Panc1 (cell line): ENCODE measurements around the gene ZIM2. TPM values are rescaled to one million over a fixed set of nuclear protein-coding genes. Genes with fewer than 3 reads are reported as not detected.

Source experiments
- ATAC-seq: fragments of 200-7000 bp; cut with Tn5 transposase; 2 replicates; pipeline ENCODE4 v1.9.1; 2020; ENCODE audit warnings: mild to moderate bottlenecking, moderate library complexity
- BruUV-seq: library from RNA; stranded (reverse); fragments of 400-500 nt; replicated peaks from 2 replicates; lab custom pipeline; 2021; lab: Mats Ljungman, UMichigan
- CTCF ChIA-PET: fragments of 300-600 bp; sonication (Branson Sonifier 250); formaldehyde crosslinking; loops from one replicate; lab custom pipeline; 2022; ENCODE audit warnings: antibody characterized with exemption; lab: Charles Lee
- POLR2A ChIA-PET: fragments of 300-600 bp; sonication (Branson Sonifier 250); formaldehyde crosslinking; loops from one replicate; lab custom pipeline; 2022; ENCODE audit warnings: antibody characterized with exemption; lab: Charles Lee
- DNase-seq: peaks from one replicate; pipeline ENCODE4 v3.0.0-alpha.2; 2010; ENCODE audit warnings: low read depth, low spot score
- H3K27ac ChIP-seq: 2 replicates; pipeline ENCODE4 v1.5.1; 2011; ENCODE audit warnings: mild to moderate bottlenecking, low read length, inconsistent platforms
- H3K27me3 ChIP-seq: fragments of 200-500 bp; sonication (Bioruptor generic); 2 replicates; pipeline ENCODE4 v1.6.0; 2014; ENCODE audit warnings: low read length, inconsistent platforms; ENCODE audit not compliant: control insufficient read depth, insufficient read depth
- H3K36me3 ChIP-seq: fragments of 200-500 bp; sonication (Bioruptor generic); 2 replicates; pipeline ENCODE4 v1.5.1; 2014; ENCODE audit warnings: inconsistent platforms, mild to moderate bottlenecking, low read length, moderate library complexity; ENCODE audit not compliant: control insufficient read depth, insufficient read depth
- H3K4me1 ChIP-seq: 2 replicates; pipeline ENCODE4 v1.5.1; 2011; ENCODE audit warnings: inconsistent platforms, mild to moderate bottlenecking, low read length, moderate library complexity; ENCODE audit not compliant: control insufficient read depth, insufficient read depth
- H3K4me3 ChIP-seq, 2 experiments: 2 replicates each; pipeline ENCODE4 v1.5.1; 2011 to 2012; ENCODE audit warnings: low read depth in 2 of 2, low read length in 2 of 2, mild to moderate bottlenecking in 2 of 2, inconsistent platforms in 1 of 2, moderate library complexity in 1 of 2
- H3K9me3 ChIP-seq: fragments of 200-500 bp; sonication (Bioruptor generic); 2 replicates; pipeline ENCODE4 v1.5.1; 2014; ENCODE audit warnings: low read depth, mild to moderate bottlenecking, inconsistent platforms, low read length, moderate library complexity; ENCODE audit not compliant: control insufficient read depth, insufficient read depth
- CTCF ChIP-seq: fragments of 450-650 bp; IDR thresholded peaks from 2 replicates; pipeline ENCODE4 v1.5.1; 2017; ENCODE audit warnings: mild to moderate bottlenecking
- POLR2AphosphoS5 ChIP-seq: IDR thresholded peaks from 2 replicates; pipeline ENCODE4 v1.6.1; 2012; ENCODE audit warnings: mild to moderate bottlenecking, low read depth, low read length, moderate library complexity
- REST ChIP-seq, 2 experiments: IDR thresholded peaks; 2 replicates each; pipeline ENCODE4 v1.6.1; 2011 to 2012; ENCODE audit warnings: low read depth in 2 of 2, control low read depth in 1 of 2, low read length in 1 of 2, mild to moderate bottlenecking in 1 of 2, moderate library complexity in 1 of 2; ENCODE audit not compliant: insufficient read depth in 1 of 2
- SIN3A ChIP-seq: IDR thresholded peaks from 2 replicates; pipeline ENCODE4 v1.6.1; 2012; ENCODE audit warnings: low read depth, mild to moderate bottlenecking, low read length, moderate library complexity, borderline replicate concordance; ENCODE audit not compliant: insufficient read depth
- TCF7L2 ChIP-seq: IDR thresholded peaks from 2 replicates; pipeline ENCODE4 v1.6.1; 2011; ENCODE audit warnings: mild to moderate bottlenecking, low read depth, low read length, inconsistent platforms
- in situ Hi-C: cut with HindIII; loops from 2 replicates; pipeline ENCODE4 v1.10.0; 2016; ENCODE audit warnings: low sequenced_read_pairs, low pct_unique_long_range_greater_than_20kb
- intact Hi-C: fragments of 100-400 bp; cut with micrococcal nuclease; formaldehyde crosslinking; loops from one replicate; pipeline ENCODE4 v1.10.0; 2022; ENCODE audit not compliant: unreplicated experiment
- total RNA-seq: library from RNA; stranded (reverse); gene quantifications from one replicate; pipeline ENCODE4 v1.2.1, GENCODE V29; 2021; ENCODE audit not compliant: unreplicated experiment

The ZIM2 gene
- total RNA-seq, 1 experiment from 2014 or later: not detected

GRCh38 chr19:56778351-56778750 is 62.2 kb downstream of the ZIM2 start:
- Histone ChIP-seq H3K4me3 (no peak overlapping the region), H3K4me1 (no peaks in the 10 kb centered on the region), H3K27ac (no peak overlapping the region), H3K9me3 (peaks cover 6% of the 10 kb centered on the region; the same call in 1 of the 2 replicates), H3K27me3 (no peaks in the 10 kb centered on the region), H3K36me3 (no peaks in the 10 kb centered on the region)
- BruUV-seq: no TSS peak
- intact Hi-C loops: no loop called here
- ChIA-PET POLR2A (no interaction called here), CTCF (no interaction called here)
- ATAC-seq: no peak
- DNase-seq: no peak
- TF ChIP-seq POLR2AphosphoS5 (no peak), REST (IDR thresholded peaks at IDR 0.05; ENCODE audit: insufficient read depth in 1 of 2, low read depth in 2 of 2, low read length in 1 of 2) (no peak), TCF7L2 (no peak), SIN3A (no peak), CTCF (no peak)
- in situ Hi-C loops: no loop called here

GRCh38 chr19:56769650-56770049 is 70.9 kb downstream of the ZIM2 start:
- ChIA-PET POLR2A (no interaction called here), CTCF (no interaction called here)
- BruUV-seq: no TSS peak
- ATAC-seq (no peak), DNase-seq (no peak)
- Histone ChIP-seq H3K4me1 (no peaks in the 10 kb centered on the region), H3K27ac (no peak overlapping the region), H3K9me3 (peaks cover 4% of the 10 kb centered on the region; the same call in 1 of the 2 replicates), H3K36me3 (no peaks in the 10 kb centered on the region), H3K27me3 (no peaks in the 10 kb centered on the region), H3K4me3 (no peak overlapping the region)
- in situ Hi-C loops: no loop called here
- intact Hi-C loops: no loop called here
- TF ChIP-seq REST (IDR thresholded peaks at IDR 0.05; ENCODE audit: insufficient read depth in 1 of 2, low read depth in 2 of 2, low read length in 1 of 2) (no peak), CTCF (no peak), SIN3A (no peak), TCF7L2 (no peak), POLR2AphosphoS5 (no peak)
